Measurements from ENCODE around the gene SRSF7.

SRSF7 gene

DNA sequence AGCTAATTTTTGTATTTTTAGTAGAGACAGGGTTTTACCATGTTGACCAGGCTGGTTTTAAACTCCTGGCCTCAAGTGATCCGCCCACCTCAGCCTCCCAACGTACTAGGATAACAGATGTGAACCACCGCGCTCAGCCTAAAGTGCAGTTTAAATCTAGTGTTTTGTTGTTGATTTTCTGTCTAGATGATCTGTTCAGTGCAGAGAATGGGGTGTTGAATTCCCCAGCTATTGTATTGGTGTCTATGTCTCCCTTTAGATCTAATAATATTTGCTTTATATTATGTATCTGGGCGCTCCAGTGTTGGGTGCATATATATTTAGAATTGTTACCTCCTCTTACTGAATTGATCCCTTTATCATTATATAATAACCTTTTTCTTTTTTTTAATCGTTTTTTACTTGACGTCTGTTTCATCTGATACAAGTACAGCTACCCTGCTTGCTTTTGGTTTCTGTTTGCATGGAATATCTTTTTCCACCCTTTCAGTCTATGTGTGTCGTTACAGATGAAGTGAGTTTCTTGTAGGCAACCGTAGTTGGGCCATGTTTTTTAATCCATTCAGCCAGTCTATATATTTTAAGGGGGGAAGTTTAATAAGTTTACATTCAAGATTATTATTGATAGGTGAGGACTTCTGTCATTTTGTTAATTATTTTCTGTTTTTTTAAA, 50.9 kb downstream of the SRSF7 start:
- DNase-seq: no peak

DNA sequence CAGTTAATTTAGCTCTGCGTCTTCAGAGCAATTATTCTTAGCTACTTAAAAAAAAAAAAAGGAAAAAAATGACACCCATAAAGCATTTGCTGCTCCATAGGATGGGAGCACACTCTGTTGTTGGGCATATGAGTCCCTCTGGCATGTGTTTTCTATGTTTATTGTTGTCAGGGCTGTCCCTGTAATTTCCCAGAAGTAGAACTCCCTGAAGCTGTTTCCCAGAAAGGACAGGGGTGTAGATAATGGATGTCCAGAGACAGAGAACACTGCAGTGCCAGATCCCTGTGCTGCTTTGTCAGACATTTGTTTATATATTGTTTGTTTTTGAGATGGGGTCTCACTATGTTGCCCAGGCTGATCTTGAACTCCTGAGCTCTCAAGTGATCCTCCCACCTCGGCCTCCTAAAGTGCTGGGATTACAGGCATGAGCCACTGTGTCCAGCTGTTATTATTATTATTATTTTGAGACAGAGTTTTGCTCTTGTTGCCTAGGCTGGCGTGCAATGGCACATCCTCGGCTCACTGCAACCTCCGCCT, 52.6 kb downstream of the SRSF7 start:
- no peak for DNase-seq

DNA sequence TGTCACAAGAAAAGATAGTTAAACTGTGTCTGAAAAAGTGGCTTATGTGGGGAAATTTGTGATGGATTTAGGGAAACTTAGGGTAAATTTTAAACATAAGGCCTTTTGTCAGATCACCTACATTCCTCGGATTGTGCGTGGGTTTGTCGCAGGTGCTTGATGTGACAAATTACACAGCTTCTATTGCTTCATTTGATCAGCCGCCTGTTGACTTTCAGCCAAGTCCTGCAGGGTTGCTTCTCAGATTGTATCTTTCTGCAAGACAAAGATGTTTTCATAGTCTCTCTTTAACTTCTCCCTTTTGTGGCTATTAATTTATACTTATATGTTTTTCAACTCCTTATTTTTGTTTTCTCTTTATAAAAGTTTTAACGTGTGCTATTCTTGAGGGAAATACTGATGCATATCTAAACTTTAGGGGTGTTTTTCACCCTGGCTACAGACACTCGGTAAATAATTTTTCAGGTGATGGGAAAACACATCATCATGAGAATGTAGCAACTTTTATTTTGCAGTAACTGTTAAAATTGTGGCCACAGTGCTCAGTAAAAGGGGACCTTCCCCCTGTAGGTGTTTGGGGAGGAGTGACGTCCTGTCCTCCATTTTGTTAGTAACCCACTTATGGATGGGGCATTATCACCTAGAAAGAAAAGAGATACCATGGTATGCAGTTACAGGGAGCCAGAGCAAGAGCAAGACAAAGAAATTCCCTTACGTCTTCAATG, 53.9 kb downstream of the SRSF7 start:
- no peak for DNase-seq
